H1 (cell line): ENCODE results near the gene TCF7L2. TPM values are rescaled to one million over a fixed set of nuclear protein-coding genes. Genes with fewer than 3 reads are reported as not detected.

Experiments
- CTCF ChIA-PET: fragments of 300-600 bp; sonication (Branson Sonifier 250); formaldehyde crosslinking; loops from one replicate; lab custom pipeline; 2021; ENCODE audit not compliant: partially characterized antibody; lab: Charles Lee
- POLR2A ChIA-PET: fragments of 300-600 bp; sonication (Branson Sonifier 250); formaldehyde crosslinking; loops from one replicate; lab custom pipeline; 2021; ENCODE audit warnings: inconsistent platforms; ENCODE audit not compliant: partially characterized antibody; lab: Charles Lee
- DNase-seq, 2 experiments: peaks; one replicate each; pipeline versions ENCODE4 v3.0.0 to v3.0.0-alpha.2; 2010 to 2022; ENCODE audit warnings: low spot score in 2 of 2, low read depth in 1 of 2, mixed read lengths in 1 of 2
- FAIRE-seq: peaks from 2 replicates; lab custom pipeline; 2011; peaks lifted over from hg19 to GRCh38; lab: Jason Lieb, UNC
- H2AFZ ChIP-seq: 2 replicates; pipeline ENCODE4 v1.8.1; 2012; ENCODE audit warnings: low read length, inconsistent platforms
- H2AK5ac ChIP-seq: 2 replicates; pipeline ENCODE4 v1.6.1; 2013; ENCODE audit warnings: low read depth, low read length
- H2BK120ac ChIP-seq: replicated peaks from 2 replicates; pipeline ENCODE3; 2013; ENCODE audit warnings: low read depth, low read length, inconsistent platforms
- H2BK12ac ChIP-seq: 2 replicates; pipeline ENCODE4 v1.6.1; 2013; ENCODE audit warnings: low read depth, low read length
- H2BK15ac ChIP-seq: 2 replicates; pipeline ENCODE4 v1.6.1; 2013; ENCODE audit warnings: low read length
- H2BK20ac ChIP-seq: 2 replicates; pipeline ENCODE4 v1.6.1; 2013; ENCODE audit warnings: low read length
- H2BK5ac ChIP-seq: 2 replicates; pipeline ENCODE4 v1.6.1; 2013; ENCODE audit warnings: low read depth, low read length
- H3K14ac ChIP-seq: 2 replicates; pipeline ENCODE4 v1.6.1; 2013; ENCODE audit warnings: inconsistent platforms; ENCODE audit not compliant: insufficient read length
- H3K18ac ChIP-seq: 2 replicates; pipeline ENCODE4 v1.6.1; 2013; ENCODE audit warnings: low read length; ENCODE audit errors: extremely low read depth
- H3K23ac ChIP-seq: 2 replicates; pipeline ENCODE4 v1.6.1; 2013; ENCODE audit warnings: inconsistent platforms; ENCODE audit not compliant: insufficient read length
- H3K23me2 ChIP-seq: 2 replicates; pipeline ENCODE4 v1.6.1; 2013; ENCODE audit warnings: low read depth, low read length
- H3K27ac ChIP-seq: 2 replicates; pipeline ENCODE4 v1.6.1; 2011; ENCODE audit warnings: low read depth, low read length, inconsistent platforms
- H3K27me3 ChIP-seq, 4 experiments: replicated peaks in 1 of 4; 1 replicate in 1 of 4; 2 replicates in 3 of 4; pipeline versions ENCODE4 v1.6.1 to v1.8.1; 2011 to 2013; ENCODE audit warnings: low read length in 3 of 4, mild to moderate bottlenecking in 3 of 4, inconsistent platforms in 2 of 4, mixed read lengths in 2 of 4, moderate library complexity in 1 of 4; ENCODE audit not compliant: control insufficient read depth in 3 of 4, insufficient read depth in 3 of 4; ENCODE audit errors: extremely low read depth in 1 of 4
- H3K36me3 ChIP-seq, 4 experiments: 2 replicates each; pipeline versions ENCODE4 v1.6.1 to v1.8.1; 2011 to 2013; ENCODE audit warnings: mild to moderate bottlenecking in 4 of 4, low read length in 3 of 4, moderate library complexity in 2 of 4, control low read depth in 1 of 4, inconsistent platforms in 1 of 4; ENCODE audit not compliant: insufficient read depth in 4 of 4, control insufficient read depth in 2 of 4
- H3K4ac ChIP-seq: replicated peaks from 2 replicates; pipeline ENCODE3; 2013; ENCODE audit warnings: low read length, low read depth, mixed read lengths, inconsistent platforms; ENCODE audit not compliant: insufficient read length
- H3K4me1 ChIP-seq, 4 experiments: replicated peaks in 1 of 4; 1 replicate in 1 of 4; 2 replicates in 3 of 4; pipeline versions ENCODE4 v1.6.1 to v1.8.1; 2011 to 2013; ENCODE audit warnings: low read length in 3 of 4, inconsistent platforms in 2 of 4, mixed read lengths in 1 of 4; ENCODE audit not compliant: insufficient read depth in 4 of 4, control insufficient read depth in 3 of 4
- H3K4me2 ChIP-seq, 2 experiments: 2 replicates each; pipeline versions ENCODE4 v1.6.1 to v1.8.1; 2011 to 2013; ENCODE audit warnings: low read depth in 2 of 2, low read length in 2 of 2, control low read depth in 1 of 2, inconsistent platforms in 1 of 2, mild to moderate bottlenecking in 1 of 2; ENCODE audit not compliant: insufficient read depth in 1 of 2
- H3K4me3 ChIP-seq, 4 experiments: fragments of 200-600, 300-600 bp in 1 of 4; sonication (generic), shearing (Covaris generic), sonication (Bioruptor Twin) in 1 of 4; 2 replicates each; pipeline versions ENCODE4 v1.5.1 to v1.8.1; 2011 to 2016; ENCODE audit warnings: low read length in 4 of 4, low read depth in 3 of 4, control low read depth in 2 of 4, inconsistent platforms in 2 of 4, mild to moderate bottlenecking in 2 of 4, mixed read lengths in 1 of 4, moderate library complexity in 1 of 4; ENCODE audit not compliant: insufficient read depth in 2 of 4; ENCODE audit errors: extremely low read depth in 1 of 4
- H3K56ac ChIP-seq: replicated peaks from 2 replicates; pipeline ENCODE3; 2013; ENCODE audit warnings: low read depth, mild to moderate bottlenecking, mixed read lengths, low read length, inconsistent platforms; ENCODE audit not compliant: insufficient read length
- H3K79me1 ChIP-seq: 2 replicates; pipeline ENCODE4 v1.6.1; 2013; ENCODE audit warnings: low read depth, low read length, control low read depth
- H3K79me2 ChIP-seq, 2 experiments: 2 replicates each; pipeline versions ENCODE4 v1.6.1 to v1.8.1; 2012 to 2013; ENCODE audit warnings: low read length in 2 of 2, mild to moderate bottlenecking in 2 of 2, inconsistent platforms in 1 of 2; ENCODE audit not compliant: insufficient read depth in 2 of 2, control insufficient read depth in 1 of 2
- H3K9ac ChIP-seq, 4 experiments: replicated peaks in 1 of 4; 1 replicate in 1 of 4; 2 replicates in 3 of 4; pipeline versions ENCODE4 v1.6.1 to v1.8.1; 2011 to 2013; ENCODE audit warnings: low read depth in 3 of 4, low read length in 3 of 4, control low read depth in 2 of 4, mild to moderate bottlenecking in 2 of 4, moderate library complexity in 2 of 4, inconsistent platforms in 1 of 4; ENCODE audit errors: extremely low read depth in 1 of 4
- H3K9me3 ChIP-seq, 2 experiments: 2 replicates each; pipeline versions ENCODE4 v1.6.1 to v1.8.1; 2012 to 2013; ENCODE audit warnings: mild to moderate bottlenecking in 2 of 2, moderate library complexity in 2 of 2, control low read depth in 1 of 2, inconsistent platforms in 1 of 2, low read depth in 1 of 2, low read length in 1 of 2, mixed read lengths in 1 of 2; ENCODE audit not compliant: insufficient read depth in 2 of 2
- H4K20me1 ChIP-seq, 2 experiments: replicated peaks in 1 of 2; 2 replicates each; pipeline versions ENCODE3 to v1.8.1; 2011 to 2013; ENCODE audit warnings: inconsistent platforms in 2 of 2, low read length in 2 of 2, mild to moderate bottlenecking in 1 of 2; ENCODE audit not compliant: insufficient read depth in 2 of 2, control insufficient read depth in 1 of 2
- H4K5ac ChIP-seq: 2 replicates; pipeline ENCODE4 v1.6.1; 2013; ENCODE audit warnings: low read length, low read depth, mixed read lengths, inconsistent platforms; ENCODE audit not compliant: insufficient read length
- H4K8ac ChIP-seq: 2 replicates; pipeline ENCODE4 v1.8.0; 2013; ENCODE audit warnings: mild to moderate bottlenecking, moderate library complexity, low read length, inconsistent platforms; ENCODE audit not compliant: insufficient read depth; ENCODE audit errors: extremely low read depth
- H4K91ac ChIP-seq: replicated peaks from 2 replicates; pipeline ENCODE3; 2013; ENCODE audit warnings: low read length, mixed read lengths, inconsistent platforms; ENCODE audit not compliant: insufficient read length
- CHD2 ChIP-seq: IDR thresholded peaks from 2 replicates; pipeline ENCODE4 v1.6.1; 2012; ENCODE audit warnings: low read length, improper control_type of control experiment
- E2F6 ChIP-seq: IDR thresholded peaks from 2 replicates; pipeline ENCODE4 v1.6.1; 2012; ENCODE audit warnings: inconsistent platforms
- GABPA ChIP-seq: IDR thresholded peaks from 2 replicates; pipeline ENCODE4 v1.6.1; 2011; ENCODE audit warnings: mild to moderate bottlenecking, low read length, moderate library complexity, borderline replicate concordance; ENCODE audit not compliant: insufficient read depth
- GTF2F1 ChIP-seq: IDR thresholded peaks from 2 replicates; pipeline ENCODE4 v1.6.1; 2012; ENCODE audit warnings: low read depth, low read length, improper control_type of control experiment, borderline replicate concordance
- HDAC2 ChIP-seq, 2 experiments: fragments of 300-600 bp in 1 of 2; sonication (generic) in 1 of 2; IDR thresholded peaks; 2 replicates each; pipeline ENCODE4 v1.6.1; 2011 to 2012; ENCODE audit warnings: low read depth in 2 of 2, low read length in 2 of 2, mild to moderate bottlenecking in 2 of 2, moderate library complexity in 2 of 2, borderline replicate concordance in 1 of 2, inconsistent platforms in 1 of 2
- JUN ChIP-seq: IDR thresholded peaks from 2 replicates; pipeline ENCODE4 v1.6.1; 2011; ENCODE audit warnings: low read depth, mild to moderate bottlenecking, improper control_type of control experiment, low read length
- PHF8 ChIP-seq: fragments of 200-600 bp; sonication (generic); conservative IDR thresholded peaks from 2 replicates; pipeline ENCODE4 v1.7.1; 2012; ENCODE audit warnings: low read depth, mild to moderate bottlenecking, inconsistent platforms, low read length, moderate library complexity
- RFX5 ChIP-seq: IDR thresholded peaks from 2 replicates; pipeline ENCODE4 v1.6.1; 2011; ENCODE audit warnings: low read depth, low read length, improper control_type of control experiment, borderline replicate concordance
- SP1 ChIP-seq: IDR thresholded peaks from 2 replicates; pipeline ENCODE4 v1.6.1; 2011; ENCODE audit warnings: low read depth, low read length
- TAF1 ChIP-seq: IDR thresholded peaks from 2 replicates; pipeline ENCODE4 v1.6.1; 2011; ENCODE audit warnings: mild to moderate bottlenecking, low read depth, low read length
- USF2 ChIP-seq: IDR thresholded peaks from 2 replicates; pipeline ENCODE4 v1.6.1; 2011; ENCODE audit warnings: low read length, improper control_type of control experiment
- WGBS, 2 experiments: shearing (Covaris generic) in 1 of 2; methylation state at CpG; one replicate each; pipeline versions ENCODE4 v1.1.6 to v1.1.7; 2013 to 2015; ENCODE audit warnings: low lambda C conversion rate in 2 of 2, mixed read lengths in 2 of 2, inconsistent platforms in 1 of 2, low coverage in 1 of 2, missing lambda C conversion rate in 1 of 2; ENCODE audit not compliant: insufficient replicate concordance in 2 of 2, insufficient coverage in 1 of 2, insufficient read length in 1 of 2; ENCODE audit errors: extremely low coverage in 1 of 2, missing lambda C conversion rate in 1 of 2; 5-methylcytosine and 5-hydroxymethylcytosine counted together
- polyA plus RNA-seq, 7 experiments: library from polyadenylated mRNA; depleted of rRNA in 3 of 7; stranded (reverse) in 5 of 7; unstranded in 2 of 7; fragments of >200 nt in 5 of 7; fragments of 200-250 nt in 2 of 7; gene quantifications; 1 replicate in 5 of 7; 2 replicates in 1 of 7; 4 replicates in 1 of 7; pipeline versions ENCODE4 v1.2.1 to v1.2.3, GENCODE V29; 2011 to 2013; ENCODE audit warnings: missing spikeins in 2 of 7, mixed read lengths in 2 of 7
- total RNA-seq: library from RNA; stranded (reverse); fragmentation: NEBNext Ultra II Directional; extraction: Animal tissue kit (Norgen Biotek cat#: 25700); gene quantifications from 2 replicates; pipeline ENCODE4 v1.2.1, GENCODE V29; 2021

Gene TCF7L2
- total and polyA plus RNA-seq, 2 of the 8 experiments (the other 6 are each of a cell fraction or from before 2014, with no cell fraction given): 33.9 to 67.3 TPM

DNA sequence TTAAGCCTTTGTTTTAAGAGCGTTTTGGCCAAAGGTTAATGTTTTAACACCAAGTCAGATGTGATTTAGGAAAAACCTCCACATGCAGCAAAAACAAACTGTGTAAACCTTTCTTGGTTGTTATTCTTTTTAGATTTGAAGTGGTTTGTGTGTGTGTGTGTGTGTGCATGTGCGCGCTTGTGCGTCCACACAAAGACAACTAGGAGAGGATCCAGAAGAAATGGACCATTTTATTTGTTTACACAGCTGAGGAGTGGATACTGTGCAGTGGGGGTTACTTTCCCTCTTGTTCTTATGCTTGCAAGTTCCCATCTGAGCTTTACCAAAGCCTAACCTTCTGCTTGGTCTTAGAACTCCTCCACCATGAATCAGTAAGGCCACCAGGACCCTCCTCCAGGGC, 20.0 kb downstream of the TCF7L2 start:
- H2AFZ ChIP-seq: no peak overlapping the region
- no peak overlapping the region for H3K27ac ChIP-seq
- H3K9ac ChIP-seq: no peak overlapping the region
- peaks cover 2% of the 10 kb centered on the region; the same call in 1 of the 2 replicates for H3K23me2 ChIP-seq
- no peak overlapping the region for H4K8ac ChIP-seq
- no peak overlapping the region for H4K91ac ChIP-seq
- 90% methylated on average over 4 of the region's 4 CpGs; no CpG with 5 or more reads in 1 of the 2 experiments for WGBS, 2 experiments
- H3K4me3 ChIP-seq: no peak overlapping the region
- no peak overlapping the region for H3K4me2 ChIP-seq
- peak; percentile 52 for FAIRE-seq
- H3K79me2 ChIP-seq: peaks cover 31 to 95% of the 10 kb centered on the region in 2 experiments
- no peak overlapping the region for H2BK5ac ChIP-seq
- no peak overlapping the region for H3K4ac ChIP-seq
- H3K18ac ChIP-seq: no peak overlapping the region
- no peaks in the 10 kb centered on the region for H3K27me3 ChIP-seq
- H4K5ac ChIP-seq: no peak overlapping the region
- H2BK20ac ChIP-seq: no peak overlapping the region
- no peak overlapping the region for H3K23ac ChIP-seq
- H3K36me3 ChIP-seq: peaks cover 8 to 79% (median 34%) of the 10 kb centered on the region in 4 experiments
- H2BK120ac ChIP-seq: no peak overlapping the region
- no peak for DNase-seq
- no peak overlapping the region for H2BK15ac ChIP-seq
- CTCF ChIA-PET: interaction anchor here (0.7 to 2.5 kb wide), 4 partner anchors 8 to 139 kb away, joined by 3 to 10 read pairs (median 3); no protein-coding TSS in a partner anchor
- H3K4me1 ChIP-seq: peaks cover 0 to 2% (median under 1%) of the 10 kb centered on the region in 4 experiments; a peak in 3 of 7 replicates
- no peaks in the 10 kb centered on the region for H3K9me3 ChIP-seq
- POLR2A ChIA-PET: interaction anchor here (1.7 to 2.2 kb wide), 2 partner anchors 11 to 16 kb away, joined by 5 to 9 read pairs; no protein-coding TSS in a partner anchor
- H2BK12ac ChIP-seq: no peak overlapping the region
- H3K79me1 ChIP-seq: peaks cover 28% of the 10 kb centered on the region
- H4K20me1 ChIP-seq: peaks cover 23 to 25% of the 10 kb centered on the region in 2 experiments
- H3K14ac ChIP-seq: no peak overlapping the region
- no peak overlapping the region for H2AK5ac ChIP-seq
- no peak overlapping the region for H3K56ac ChIP-seq
- TF ChIP-seq HDAC2 (IDR thresholded peaks at IDR 0.05; ENCODE audit: borderline replicate concordance in 1 of 2, low read depth in 2 of 2, low read length in 2 of 2): no peak
- no peak for TF ChIP-seq TAF1
- no peak for TF ChIP-seq CHD2
- TF ChIP-seq PHF8: no peak
- no peak for TF ChIP-seq JUN
- no peak for TF ChIP-seq RFX5
- no peak for TF ChIP-seq SP1
- no peak for TF ChIP-seq GABPA
- TF ChIP-seq E2F6: no peak
- no peak for TF ChIP-seq USF2
- no peak for TF ChIP-seq GTF2F1
